ENCODE data around the gene CUL5. TPM values are rescaled to one million over a fixed set of nuclear protein-coding genes. Genes with fewer than 3 reads are reported as not detected.

The CUL5 gene
- total RNA-seq, 1 experiment from 2014 or later: 37.7 TPM

DNA sequence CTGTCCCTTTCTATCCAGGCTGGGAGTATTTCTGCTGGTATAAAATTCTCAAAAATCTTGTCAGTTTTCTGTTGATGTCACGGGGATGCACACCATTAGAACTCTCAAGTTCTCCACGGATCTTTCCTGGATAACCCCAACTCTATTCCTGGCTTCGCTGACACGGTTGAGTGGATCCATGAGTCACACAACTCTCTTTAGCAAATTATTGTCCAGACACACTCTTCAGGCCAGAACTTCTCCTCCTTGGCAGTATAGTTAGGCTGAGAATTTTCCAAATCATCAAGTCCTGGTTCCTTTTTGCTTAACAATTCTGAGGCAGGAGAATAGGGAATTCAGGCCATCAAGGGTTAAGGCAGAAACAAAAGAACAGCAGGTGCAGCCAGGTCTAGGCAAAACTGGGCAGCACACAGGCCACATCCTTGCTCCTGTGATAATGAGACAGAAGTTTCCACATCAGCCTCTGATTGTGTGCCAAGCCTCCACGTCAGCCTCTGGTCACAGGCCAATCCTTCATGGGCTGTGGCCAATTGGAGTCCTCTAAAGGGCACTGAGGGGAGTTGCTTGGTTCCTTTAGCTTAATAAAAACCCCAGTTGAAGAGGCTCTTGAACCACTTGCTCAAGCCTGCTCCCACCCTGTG lies 106.9 kb downstream of the CUL5 start:
- Histone ChIP-seq H2BK12ac (ENCODE audit: insufficient read length, low read depth, low read length) (no peak overlapping the region), H3K4ac (ENCODE audit: low read depth, low read length) (no peak overlapping the region), H3K9ac (ENCODE audit: extremely low read depth, insufficient read length, low read length) (no peak overlapping the region), H3K18ac (ENCODE audit: insufficient read length, low read depth, low read length) (no peak overlapping the region), H2BK15ac (ENCODE audit: low read depth, low read length) (no peak overlapping the region), H2BK120ac (ENCODE audit: low read depth, low read length, poor library complexity, severe bottlenecking) (no peak overlapping the region), H2BK5ac (ENCODE audit: insufficient read length, low read length) (no peak overlapping the region), H2AFZ (ENCODE audit: low read length) (no peak overlapping the region), H4K91ac (ENCODE audit: insufficient read length, low read depth, low read length) (no peak overlapping the region), H3K27me3 (ENCODE audit: insufficient read depth, low read length) (no peaks in the 10 kb centered on the region), H3K4me1 (ENCODE audit: insufficient read depth, low read length) (no peaks in the 10 kb centered on the region), H2BK20ac (ENCODE audit: low read depth, low read length, poor library complexity, severe bottlenecking) (no peak overlapping the region), H3K23me2 (ENCODE audit: insufficient read length, low read depth, low read length, poor library complexity, severe bottlenecking) (no peaks in the 10 kb centered on the region), H3K14ac (ENCODE audit: insufficient read depth, low read length) (no peak overlapping the region), H3K56ac (ENCODE audit: insufficient read length, low read depth, low read length) (no peak overlapping the region), H4K20me1 (ENCODE audit: control insufficient read depth, insufficient read depth, insufficient read length) (no peaks in the 10 kb centered on the region), H3T11ph (ENCODE audit: low read length) (no peak overlapping the region), H4K8ac (replicated peaks; ENCODE audit: insufficient read length, low read depth, low read length) (no peak overlapping the region), H4K5ac (ENCODE audit: insufficient read length, low read depth, low read length) (no peak overlapping the region), H2AK5ac (ENCODE audit: insufficient read length, low read length) (no peak overlapping the region), H3K9me3 (ENCODE audit: control insufficient read depth, low read depth, low read length) (no peaks in the 10 kb centered on the region), H3K79me1 (ENCODE audit: insufficient read depth, low read depth, low read length, poor library complexity, severe bottlenecking) (no peaks in the 10 kb centered on the region), H3K79me2 (ENCODE audit: insufficient read depth, low read length) (no peaks in the 10 kb centered on the region), H3K23ac (ENCODE audit: insufficient read length, low read depth, low read length) (no peak overlapping the region), H3K4me2 (ENCODE audit: insufficient read depth, insufficient read length, low read length) (no peak overlapping the region), H3K27ac (ENCODE audit: insufficient read length, low read depth, low read length) (no peak overlapping the region)
- no peaks in the 10 kb centered on the region; a peak in 1 of 7 replicates for H3K36me3 Mint-ChIP-seq (ENCODE audit: insufficient read depth in 1 of 3, low read depth in 3 of 3)
- H3K27ac Mint-ChIP-seq: peak overlapping the region in 1 of 3 experiments; percentile 8; a peak in 1 of 7 replicates
- TF ChIP-seq, protein P1, sequence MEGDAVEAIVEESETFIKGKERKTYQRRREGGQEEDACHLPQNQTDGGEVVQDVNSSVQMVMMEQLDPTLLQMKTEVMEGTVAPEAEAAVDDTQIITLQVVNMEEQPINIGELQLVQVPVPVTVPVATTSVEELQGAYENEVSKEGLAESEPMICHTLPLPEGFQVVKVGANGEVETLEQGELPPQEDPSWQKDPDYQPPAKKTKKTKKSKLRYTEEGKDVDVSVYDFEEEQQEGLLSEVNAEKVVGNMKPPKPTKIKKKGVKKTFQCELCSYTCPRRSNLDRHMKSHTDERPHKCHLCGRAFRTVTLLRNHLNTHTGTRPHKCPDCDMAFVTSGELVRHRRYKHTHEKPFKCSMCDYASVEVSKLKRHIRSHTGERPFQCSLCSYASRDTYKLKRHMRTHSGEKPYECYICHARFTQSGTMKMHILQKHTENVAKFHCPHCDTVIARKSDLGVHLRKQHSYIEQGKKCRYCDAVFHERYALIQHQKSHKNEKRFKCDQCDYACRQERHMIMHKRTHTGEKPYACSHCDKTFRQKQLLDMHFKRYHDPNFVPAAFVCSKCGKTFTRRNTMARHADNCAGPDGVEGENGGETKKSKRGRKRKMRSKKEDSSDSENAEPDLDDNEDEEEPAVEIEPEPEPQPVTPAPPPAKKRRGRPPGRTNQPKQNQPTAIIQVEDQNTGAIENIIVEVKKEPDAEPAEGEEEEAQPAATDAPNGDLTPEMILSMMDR (conservative IDR thresholded peaks at IDR 0.05): no peak
- no CpG with 5 or more reads among the region's 5 CpGs for WGBS (ENCODE audit: extremely low coverage, insufficient read length, low lambda C conversion rate)
- no peaks in the 10 kb centered on the region; the same call in 1 of the 2 replicates for H3K27me3 Mint-ChIP-seq (ENCODE audit: low read depth)
- DNase-seq: peak; percentile 36
- no peak overlapping the region for H3K4me3 Mint-ChIP-seq
- H3K9me3 Mint-ChIP-seq: no peaks in the 10 kb centered on the region
- peaks cover 12% of the 10 kb centered on the region in 2 experiments for H3K4me1 Mint-ChIP-seq
